Mesothelial cell of epicardium (in vitro differentiated cells): ENCODE results near the gene TEDDM1. TPM values are rescaled to one million over a fixed set of nuclear protein-coding genes. Genes with fewer than 3 reads are reported as not detected.

Experiments used
- DNase-seq, 2 experiments: peaks; one replicate each; pipeline ENCODE4 v3.0.0; 2021; ENCODE audit warnings: low spot score in 2 of 2; ENCODE audit not compliant: unreplicated experiment in 2 of 2
- H3K27ac Mint-ChIP-seq: 2 replicates; pipeline ENCODE4 v1.8.0; 2021; ENCODE audit warnings: mixed read lengths
- H3K27me3 Mint-ChIP-seq: 2 replicates; pipeline ENCODE4 v1.8.0; 2021; ENCODE audit warnings: low read depth, mixed read lengths
- H3K36me3 Mint-ChIP-seq: 2 replicates; pipeline ENCODE4 v1.8.0; 2021; ENCODE audit warnings: mixed read lengths
- H3K4me1 Mint-ChIP-seq: 2 replicates; pipeline ENCODE4 v1.8.0; 2021; ENCODE audit warnings: mixed read lengths
- H3K4me3 Mint-ChIP-seq: 2 replicates; pipeline ENCODE4 v1.8.0; 2021; ENCODE audit warnings: mild to moderate bottlenecking, moderate library complexity, mixed read lengths
- H3K9me3 Mint-ChIP-seq: 2 replicates; pipeline ENCODE4 v1.8.0; 2021; ENCODE audit warnings: mixed read lengths
- total RNA-seq: library from RNA; stranded (reverse); gene quantifications from 3 replicates; pipeline ENCODE4 v1.2.1, GENCODE V29; 2021
- TF ChIP-seq, protein P1 (sequence below): fragments of 200-600 bp; sonication (generic); IDR thresholded peaks from one replicate; pipeline ENCODE4 v1.5.0; 2021; ENCODE audit warnings: antibody characterized with exemption; ENCODE audit not compliant: unreplicated experiment

The TEDDM1 gene
- total RNA-seq, 1 donor from 2014 or later: not detected

- H3K4me1 Mint-ChIP-seq: no peaks in the 10 kb centered on the region
- TF ChIP-seq, protein P1, sequence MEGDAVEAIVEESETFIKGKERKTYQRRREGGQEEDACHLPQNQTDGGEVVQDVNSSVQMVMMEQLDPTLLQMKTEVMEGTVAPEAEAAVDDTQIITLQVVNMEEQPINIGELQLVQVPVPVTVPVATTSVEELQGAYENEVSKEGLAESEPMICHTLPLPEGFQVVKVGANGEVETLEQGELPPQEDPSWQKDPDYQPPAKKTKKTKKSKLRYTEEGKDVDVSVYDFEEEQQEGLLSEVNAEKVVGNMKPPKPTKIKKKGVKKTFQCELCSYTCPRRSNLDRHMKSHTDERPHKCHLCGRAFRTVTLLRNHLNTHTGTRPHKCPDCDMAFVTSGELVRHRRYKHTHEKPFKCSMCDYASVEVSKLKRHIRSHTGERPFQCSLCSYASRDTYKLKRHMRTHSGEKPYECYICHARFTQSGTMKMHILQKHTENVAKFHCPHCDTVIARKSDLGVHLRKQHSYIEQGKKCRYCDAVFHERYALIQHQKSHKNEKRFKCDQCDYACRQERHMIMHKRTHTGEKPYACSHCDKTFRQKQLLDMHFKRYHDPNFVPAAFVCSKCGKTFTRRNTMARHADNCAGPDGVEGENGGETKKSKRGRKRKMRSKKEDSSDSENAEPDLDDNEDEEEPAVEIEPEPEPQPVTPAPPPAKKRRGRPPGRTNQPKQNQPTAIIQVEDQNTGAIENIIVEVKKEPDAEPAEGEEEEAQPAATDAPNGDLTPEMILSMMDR: no peak
- no peaks in the 10 kb centered on the region for H3K36me3 Mint-ChIP-seq
- no peak overlapping the region for H3K27ac Mint-ChIP-seq
- no peak for DNase-seq
- peaks cover 4% of the 10 kb centered on the region for H3K9me3 Mint-ChIP-seq
- peaks cover 7% of the 10 kb centered on the region for H3K27me3 Mint-ChIP-seq
- no peak overlapping the region for H3K4me3 Mint-ChIP-seq
Observed at GRCh38 chr1:182367926-182368325, 32.5 kb downstream of the TEDDM1 start.

- H3K27ac Mint-ChIP-seq: no peak overlapping the region
- peaks cover 4% of the 10 kb centered on the region for H3K9me3 Mint-ChIP-seq
- H3K4me3 Mint-ChIP-seq: no peak overlapping the region
- H3K27me3 Mint-ChIP-seq: peaks cover 7% of the 10 kb centered on the region
- no peaks in the 10 kb centered on the region for H3K36me3 Mint-ChIP-seq
- no peaks in the 10 kb centered on the region for H3K4me1 Mint-ChIP-seq
- TF ChIP-seq, protein P1: no peak
- DNase-seq: no peak
Observed at GRCh38 chr1:182366596-182366995, 33.9 kb downstream of the TEDDM1 start.

DNA sequence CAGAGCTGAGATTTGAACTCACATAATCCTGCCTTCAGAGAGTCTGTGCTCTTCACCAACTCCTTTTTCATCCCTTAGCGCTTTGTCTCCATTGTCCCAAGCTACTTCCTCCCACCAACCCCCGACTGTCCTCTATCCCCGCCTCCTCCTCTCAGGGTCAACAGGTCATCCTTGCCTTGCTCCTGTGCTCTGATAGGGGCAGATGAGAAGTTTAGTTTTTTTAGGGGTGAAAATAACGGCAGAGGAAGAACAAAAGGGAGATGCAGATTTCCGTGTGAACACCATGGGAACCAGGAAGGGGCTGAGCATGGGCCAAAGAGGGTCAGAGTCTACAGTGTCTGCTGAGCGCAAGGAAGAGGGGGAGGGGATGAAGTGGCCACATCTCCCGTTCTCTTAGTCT is 40.8 kb downstream of the TEDDM1 start:
- Mint-ChIP-seq H3K9me3 (no peaks in the 10 kb centered on the region), H3K36me3 (no peaks in the 10 kb centered on the region), H3K4me1 (no peaks in the 10 kb centered on the region), H3K27me3 (no peaks in the 10 kb centered on the region), H3K27ac (no peak overlapping the region), H3K4me3 (no peak overlapping the region)
- no peak for DNase-seq
- TF ChIP-seq, protein P1: no peak

DNA sequence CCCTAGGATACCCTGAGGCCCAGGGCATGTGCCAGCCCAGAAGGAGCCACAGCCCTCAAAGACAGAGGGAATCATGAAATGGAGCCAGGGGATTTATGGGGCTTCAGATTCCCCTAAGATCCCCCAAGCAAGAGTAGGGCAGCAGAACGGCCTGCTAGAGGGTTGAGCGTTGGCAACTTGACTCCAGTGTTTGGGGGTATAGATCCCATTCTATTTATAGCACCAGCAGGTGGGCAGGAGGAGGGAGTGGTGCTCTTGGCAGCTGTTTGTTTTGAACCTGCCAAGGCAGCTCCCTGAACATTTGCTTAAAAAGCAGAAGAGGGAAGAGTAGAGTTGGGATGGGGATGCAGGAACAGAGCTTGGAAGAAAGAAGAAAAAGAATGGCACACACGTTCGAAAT is 42.6 kb downstream of the TEDDM1 start:
- Mint-ChIP-seq H3K4me1 (no peaks in the 10 kb centered on the region), H3K4me3 (no peak overlapping the region), H3K27ac (no peak overlapping the region), H3K36me3 (no peaks in the 10 kb centered on the region), H3K27me3 (no peaks in the 10 kb centered on the region), H3K9me3 (no peaks in the 10 kb centered on the region)
- TF ChIP-seq, protein P1: no peak
- no peak for DNase-seq

DNA sequence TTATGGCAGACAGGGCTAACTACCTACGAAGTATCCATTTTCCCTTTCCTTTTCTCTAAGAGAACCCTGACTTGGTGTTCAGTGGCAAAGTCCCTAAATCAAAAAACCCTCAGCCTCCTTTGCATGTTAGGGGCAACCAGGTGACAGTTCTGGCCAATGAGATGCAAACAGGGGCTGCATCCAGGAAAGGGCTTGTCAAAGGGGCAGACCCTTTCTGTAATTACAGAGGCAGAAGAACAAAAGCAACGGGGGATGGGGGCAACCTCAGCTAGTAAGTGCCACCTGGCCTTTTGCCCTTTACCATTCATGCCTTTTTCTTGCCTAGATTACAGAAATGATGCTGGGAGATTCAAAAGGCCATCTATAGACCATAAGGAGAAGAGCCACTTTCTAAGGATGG is 43.3 kb downstream of the TEDDM1 start:
- Mint-ChIP-seq H3K9me3 (no peaks in the 10 kb centered on the region), H3K27me3 (no peaks in the 10 kb centered on the region)

DNA sequence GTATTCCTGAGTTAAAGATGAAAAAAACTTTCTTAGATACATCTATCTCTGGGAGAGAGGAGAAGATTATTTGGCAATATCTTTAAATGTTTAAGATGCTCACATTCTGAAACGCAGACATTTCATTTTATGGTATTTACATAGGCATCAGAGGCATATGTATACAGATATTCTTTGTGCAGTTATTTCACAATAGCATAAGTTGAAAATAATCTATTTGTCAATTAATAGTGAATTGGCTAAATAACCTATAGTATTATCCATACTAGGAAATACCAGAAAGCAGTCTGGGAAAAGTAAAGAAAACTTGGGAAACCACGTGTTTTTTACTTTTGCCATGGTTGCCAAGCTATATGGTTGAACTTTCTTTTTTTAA is 44.8 kb downstream of the TEDDM1 start:
- Mint-ChIP-seq H3K4me1 (no peaks in the 10 kb centered on the region), H3K27ac (no peak overlapping the region), H3K36me3 (no peaks in the 10 kb centered on the region), H3K4me3 (no peak overlapping the region), H3K27me3 (no peaks in the 10 kb centered on the region), H3K9me3 (no peaks in the 10 kb centered on the region)
- DNase-seq: no peak
- TF ChIP-seq, protein P1: no peak

More for the DNA sequence above, 43.3 kb downstream of the TEDDM1 start:
- no peak for DNase-seq
- Mint-ChIP-seq H3K27ac (no peak overlapping the region), H3K36me3 (no peaks in the 10 kb centered on the region), H3K4me1 (no peaks in the 10 kb centered on the region), H3K4me3 (no peak overlapping the region)
- TF ChIP-seq, protein P1: no peak
